K562 (cell line): ENCODE results near the gene SIK3. TPM values are rescaled to one million over a fixed set of nuclear protein-coding genes. Genes with fewer than 3 reads are reported as not detected.

ENCODE experiments used
- ATAC-seq: fragments of 200-7000 bp; cut with Tn5 transposase; 3 replicates; pipeline ENCODE4 v1.9.1; 2020; ENCODE audit warnings: moderate library complexity
- BruUV-seq: library from RNA; stranded (reverse); fragments of 400-500 nt; replicated peaks from 2 replicates; lab custom pipeline; 2021; lab: Mats Ljungman, UMichigan
- CTCF ChIA-PET: fragments of 300-600 bp; formaldehyde crosslinking; extraction: SDS; loops from one replicate; lab custom pipeline; 2021; ENCODE audit warnings: low intra/inter-chr PET ratio; lab: Yijun Ruan, JAX
- POLR2A ChIA-PET: fragments of 300-600, 350-650 bp; sonication (Branson Sonifier 250); formaldehyde crosslinking; extraction: SDS; loops from one replicate; lab custom pipeline; 2021; ENCODE audit warnings: antibody characterized with exemption, inconsistent platforms; lab: Yijun Ruan, JAX
- DNase-seq, 4 experiments: peaks; one replicate each; pipeline versions ENCODE4 v3.0.0 to v3.0.0-alpha.2; 2011 to 2018; ENCODE audit warnings: low spot score in 3 of 4, mixed read lengths in 3 of 4; ENCODE audit errors: extremely low read depth in 1 of 4
- FAIRE-seq: peaks from 2 replicates; lab custom pipeline; 2011; peaks lifted over from hg19 to GRCh38; lab: Jason Lieb, UNC
- H2AFZ ChIP-seq: 2 replicates; pipeline ENCODE4 v1.6.0; 2011; ENCODE audit warnings: low read depth, low read length, control low read depth, inconsistent platforms
- H3K27ac ChIP-seq: fragments of 200-600 bp; 3 replicates; pipeline ENCODE4 v1.8.0; 2011; ENCODE audit warnings: low read depth, mild to moderate bottlenecking, control low read depth, inconsistent platforms, low read length, moderate library complexity, mixed read lengths; ENCODE audit errors: extremely low read depth
- H3K27me3 ChIP-seq, 2 experiments: fragments of 300-600 bp in 1 of 2; 2 replicates in 1 of 2; 3 replicates in 1 of 2; pipeline versions ENCODE4 v1.6.0 to v1.8.0; 2011; ENCODE audit warnings: inconsistent platforms in 2 of 2, low read length in 2 of 2, mild to moderate bottlenecking in 1 of 2, mixed read lengths in 1 of 2, moderate library complexity in 1 of 2; ENCODE audit not compliant: control insufficient read depth in 2 of 2, insufficient read depth in 2 of 2
- H3K36me3 ChIP-seq: fragments of 300-600 bp; 3 replicates; pipeline ENCODE4 v1.8.0; 2011; ENCODE audit warnings: mild to moderate bottlenecking, low read length, inconsistent platforms; ENCODE audit not compliant: control insufficient read depth, insufficient read depth
- H3K4me1 ChIP-seq, 2 experiments: fragments of 200-600 bp in 1 of 2; replicated peaks in 1 of 2; 2 replicates in 1 of 2; 3 replicates in 1 of 2; pipeline versions ENCODE4 v1.5.1 to v1.8.0; 2011; ENCODE audit warnings: inconsistent platforms in 2 of 2, low read length in 2 of 2, mild to moderate bottlenecking in 1 of 2, mixed read lengths in 1 of 2, moderate library complexity in 1 of 2; ENCODE audit not compliant: control insufficient read depth in 2 of 2, insufficient read depth in 2 of 2
- H3K4me2 ChIP-seq: 2 replicates; pipeline ENCODE4 v1.6.1; 2011; ENCODE audit warnings: low read length, control low read depth, inconsistent platforms, mixed read lengths; ENCODE audit not compliant: insufficient read depth
- H3K4me3 ChIP-seq: fragments of 200-600 bp; sonication (generic), shearing (Covaris generic); 2 replicates; pipeline ENCODE4 v1.5.1; 2016; ENCODE audit warnings: control low read depth, inconsistent platforms
- H3K79me2 ChIP-seq: fragments of 200-600 bp; 3 replicates; pipeline ENCODE4 v1.8.0; 2011; ENCODE audit warnings: low read length, inconsistent platforms; ENCODE audit not compliant: control insufficient read depth, insufficient read depth
- H3K9ac ChIP-seq, 2 experiments: 2 replicates each; pipeline versions ENCODE4 v1.6.0 to v1.6.1; 2011; ENCODE audit warnings: low read depth in 2 of 2, low read length in 2 of 2, control low read depth in 1 of 2, inconsistent platforms in 1 of 2, mild to moderate bottlenecking in 1 of 2, mixed read lengths in 1 of 2; ENCODE audit not compliant: insufficient read depth in 1 of 2
- H3K9me1 ChIP-seq: one replicate; pipeline ENCODE4 v1.6.0; 2011; ENCODE audit warnings: inconsistent platforms, mild to moderate bottlenecking, low read length, moderate library complexity; ENCODE audit not compliant: control insufficient read depth, insufficient read depth
- H3K9me3 ChIP-seq: replicated peaks from 2 replicates; pipeline ENCODE4 v1.5.1; 2011; ENCODE audit warnings: low read depth, low read length, inconsistent platforms; ENCODE audit not compliant: control insufficient read depth, insufficient read depth
- H4K20me1 ChIP-seq: replicated peaks from 2 replicates; pipeline ENCODE4 v1.6.1; 2011; ENCODE audit warnings: low read length, inconsistent platforms, mixed read lengths; ENCODE audit not compliant: control insufficient read depth, insufficient read depth
- ATF3 ChIP-seq, 2 experiments: fragments of 450-650 bp in 1 of 2; sonication (generic) in 1 of 2; formaldehyde crosslinking in 1 of 2; IDR thresholded peaks in 1 of 2; conservative IDR thresholded peaks in 1 of 2; 2 replicates each; pipeline versions ENCODE4 v1.6.1 to v1.8.1; 2016 to 2023; ENCODE audit warnings: mild to moderate bottlenecking in 2 of 2, moderate library complexity in 2 of 2, inconsistent platforms in 1 of 2, missing genetic modification reagents in 1 of 2
- DPF2 ChIP-seq: fragments of 450-650 bp; IDR thresholded peaks from 2 replicates; pipeline ENCODE4 v1.6.1; 2016
- FOS ChIP-seq: IDR thresholded peaks from 3 replicates; pipeline ENCODE4 v1.6.1; 2011; ENCODE audit not compliant: insufficient read length; ENCODE audit errors: extremely low read depth
- FOSL1 ChIP-seq: fragments of 200-800 bp; sonication (Bioruptor generic); conservative IDR thresholded peaks from 2 replicates; pipeline ENCODE4 v1.6.1; 2016; ENCODE audit warnings: missing genetic modification characterization, missing compliant biosample characterization
- LCOR ChIP-seq: sonication (generic); formaldehyde crosslinking; IDR thresholded peaks from 2 replicates; pipeline ENCODE4 v1.8.0; 2022; ENCODE audit warnings: mild to moderate bottlenecking, missing genetic modification reagents
- NFRKB ChIP-seq: fragments of 450-650 bp; IDR thresholded peaks from 2 replicates; pipeline ENCODE4 v1.6.1; 2016; ENCODE audit warnings: low read depth
- SNRNP70 ChIP-seq: fragments of 200-400 bp; formaldehyde crosslinking; optimal IDR thresholded peaks from 2 replicates; pipeline ENCODE3; 2017; ENCODE audit warnings: low read depth, low read length
- TRIM28 ChIP-seq: fragments of 450-650 bp; IDR thresholded peaks from 2 replicates; pipeline ENCODE4 v1.6.1; 2017
- ZNF143 ChIP-seq: sonication (generic); formaldehyde crosslinking; IDR thresholded peaks from 2 replicates; pipeline ENCODE4 v1.9.0; 2022; ENCODE audit warnings: mild to moderate bottlenecking, missing genetic modification reagents
- ZNF175 ChIP-seq: fragments of 200-800 bp; sonication (Bioruptor generic); IDR thresholded peaks from 2 replicates; pipeline ENCODE4 v1.6.1; 2016; ENCODE audit warnings: low read depth, mild to moderate bottlenecking, missing genetic modification characterization, missing compliant biosample characterization
- ZNF561 ChIP-seq: fragments of 450-650 bp; formaldehyde crosslinking; conservative IDR thresholded peaks from 2 replicates; pipeline ENCODE4 v1.4.0; 2020; ENCODE audit warnings: mild to moderate bottlenecking, moderate library complexity
- ZNF586 ChIP-seq: fragments of 450-650 bp; formaldehyde crosslinking; conservative IDR thresholded peaks from 2 replicates; pipeline ENCODE4 v1.4.0; 2020; ENCODE audit warnings: mild to moderate bottlenecking, moderate library complexity
- ZNF592 ChIP-seq: fragments of 450-650 bp; IDR thresholded peaks from 2 replicates; pipeline ENCODE4 v1.6.1; 2017; ENCODE audit warnings: antibody characterized with exemption, mild to moderate bottlenecking
- WGBS: fragments of 100-300 bp; shearing (Covaris generic); methylation state at CpG from one replicate; pipeline ENCODE4 v1.1.6; 2016; ENCODE audit warnings: low coverage, mixed read lengths; ENCODE audit not compliant: insufficient coverage; ENCODE audit errors: missing lambda C conversion rate; 5-methylcytosine and 5-hydroxymethylcytosine counted together
- in situ Hi-C: fragments of 300-500 bp; cut with MboI; formaldehyde crosslinking; loops from 4 replicates; pipeline ENCODE4 v1.15.0; 2018; ENCODE audit warnings: inconsistent platforms, mixed read lengths
- intact Hi-C: fragments of 100-400 bp; cut with micrococcal nuclease; formaldehyde crosslinking; loops from 2 replicates; pipeline ENCODE4 v1.14.2; 2022
- polyA plus RNA-seq, 8 experiments: library from polyadenylated mRNA; depleted of rRNA in 4 of 8; stranded (reverse) in 5 of 8; unstranded in 3 of 8; fragments of >200 nt; fragmentation: Nextera tagmentation in 2 of 8; fragmentation: Illumina TruSeq in 1 of 8; extraction: Ambion mirVana in 2 of 8; extraction: Trizol in 1 of 8; gene quantifications; 2 replicates each; pipeline versions ENCODE4 v1.2.1 to v1.2.3, GENCODE V29; 2011 to 2014; ENCODE audit warnings: inconsistent platforms in 1 of 8, missing spikeins in 1 of 8
- total RNA-seq, 7 experiments: library from RNA; depleted of rRNA in 6 of 7; stranded (reverse); fragments of >200 nt in 6 of 7; fragmentation: Illumina TruSeq in 2 of 7; extraction: Trizol in 2 of 7; gene quantifications; 2 replicates each; pipeline versions ENCODE4 v1.2.1 to v1.2.3, GENCODE V29; 2011 to 2021; ENCODE audit warnings: low replicate concordance in 1 of 7

The SIK3 gene
- total and polyA plus RNA-seq, 9 of the 15 experiments (the other 6 are each of a cell fraction or from before 2014, with no cell fraction given) = 1.6 to 21.6 (median 8.0) TPM

- no peak for TF ChIP-seq ZNF561 (CRISPR knock-in tag)
- no peak for TF ChIP-seq NFRKB
- no peak for TF ChIP-seq ZNF175 (CRISPR knock-in tag)
- no peak for TF ChIP-seq SNRNP70
- no peak for TF ChIP-seq TRIM28
- TF ChIP-seq ZNF143 (CRISPR knock-in tag) = no peak
- TF ChIP-seq, all 486 proteins: peak for 0
Observed at GRCh38 chr11:117037975-117038350, 60.3 kb downstream of the SIK3 start (continued).

- ChIA-PET CTCF (no interaction called here), POLR2A (no interaction called here)
- intact Hi-C loops (no loop called here), in situ Hi-C loops (no loop called here)
- FAIRE-seq = no peak
- peak overlapping the region; percentile 38; the same call in 1 of the 3 replicates for H3K27ac ChIP-seq
- no peaks in the 10 kb centered on the region for H3K9me3 ChIP-seq
- H3K4me3 ChIP-seq = no peak overlapping the region
- H3K9ac ChIP-seq = no peak overlapping the region
- TF ChIP-seq LCOR (CRISPR knock-in tag) = 0 out of 2 replicates have a peak, but pooled peaks have one; percentile 43
- peak; percentile 35; the same call in 1 of the 2 replicates for TF ChIP-seq DPF2
- no peak for TF ChIP-seq FOS
- TF ChIP-seq ZNF592 = no peak
- TF ChIP-seq ATF3 (IDR thresholded peaks at IDR 0.05) = peak; percentile 36; the same call in 1 of the 2 replicates
- TF ChIP-seq ATF3 (CRISPR knock-in tag; conservative IDR thresholded peaks at IDR 0.05) = no peak
- no peak for TF ChIP-seq ZNF561 (CRISPR knock-in tag)
- no peak for TF ChIP-seq ZNF586 (CRISPR knock-in tag)
- 0 out of 2 replicates have a peak, but pooled peaks have one; percentile 23 for TF ChIP-seq FOSL1 (tag)
- H3K36me3 ChIP-seq = no peaks in the 10 kb centered on the region
- no peak for DNase-seq
- H3K4me2 ChIP-seq = no peak overlapping the region; the same call in 1 of the 2 replicates
- BruUV-seq = no TSS peak
- 42% methylated on average over 1 of the region's 1 CpG for WGBS
- H4K20me1 ChIP-seq = peaks cover 6% of the 10 kb centered on the region; the same call in 1 of the 2 replicates
- H3K27me3 ChIP-seq = no peaks in the 10 kb centered on the region
- H2AFZ ChIP-seq = no peak overlapping the region
- peak; percentile 75 for ATAC-seq
- peaks cover 43% of the 10 kb centered on the region for H3K79me2 ChIP-seq
- H3K4me1 ChIP-seq = peaks cover 0 to 20% of the 10 kb centered on the region in 2 experiments; a peak in 3 of 5 replicates
- H3K9me1 ChIP-seq = no peaks in the 10 kb centered on the region
Observed at GRCh38 chr11:117037279-117037974, 60.8 kb downstream of the SIK3 start.
